ENCODE results near the gene NUSAP1. TPM values are rescaled to one million over a fixed set of nuclear protein-coding genes. Genes with fewer than 3 reads are reported as not detected.
A peak's percentile ranks its signal among the peaks of the same experiment; 100 is the strongest.

NUSAP1 gene
- total and polyA plus RNA-seq, 10 of the 15 experiments (the other 5 are each of a cell fraction or from before 2014, with no cell fraction given) = 158 to 315 (median 229) TPM

GRCh38 chr15:41423979-41424659 lies 91.4 kb downstream of the NUSAP1 start (continued):
- TF ChIP-seq STAT3 (IDR thresholded peaks at IDR 0.05; ENCODE audit: low read depth, low read length) (no peak), YY1 (IDR thresholded peaks at IDR 0.05; ENCODE audit: low read depth, low read length) (no peak), RBBP5 (conservative IDR thresholded peaks at IDR 0.05) (no peak), ASH2L (IDR thresholded peaks at IDR 0.05; ENCODE audit: borderline replicate concordance, low read depth) (no peak), SUPT20H (IDR thresholded peaks at IDR 0.05; ENCODE audit: borderline replicate concordance, control insufficient read depth, low read depth, low read length) (no peak), CUX1 (IDR thresholded peaks at IDR 0.05; ENCODE audit: insufficient replicate concordance, low read depth, low read length) (no peak), BRCA1 (IDR thresholded peaks at IDR 0.05; ENCODE audit: low read depth, low read length) (no peak), SMARCA5 (IDR thresholded peaks at IDR 0.05) (0 out of 2 replicates have a peak, but pooled peaks have one; percentile 39), RAD21 (IDR thresholded peaks at IDR 0.05; ENCODE audit: insufficient read depth, low read depth, low read length) (no peak), GATAD2B (conservative IDR thresholded peaks at IDR 0.05; ENCODE audit: low read depth) (no peak), ZBED1 (IDR thresholded peaks at IDR 0.05; ENCODE audit: borderline replicate concordance) (no peak), CEBPZ (IDR thresholded peaks at IDR 0.05; ENCODE audit: low read depth, low read length) (no peak), MEF2A (IDR thresholded peaks at IDR 0.05; ENCODE audit: insufficient read depth, low read depth, low read length) (no peak), FOXK2 (IDR thresholded peaks at IDR 0.05) (no peak), IKZF2 (IDR thresholded peaks at IDR 0.05) (peak in 1 of 2 experiments; percentile 34; a peak in 1 of 4 replicates), KLF5 (IDR thresholded peaks at IDR 0.05; ENCODE audit: partially characterized antibody) (no peak), ZNF217 (IDR thresholded peaks at IDR 0.05) (0 out of 2 replicates have a peak, but pooled peaks have one; percentile 15), EED (IDR thresholded peaks at IDR 0.05; ENCODE audit: low read depth) (no peak), ZNF274 (IDR thresholded peaks at IDR 0.05; ENCODE audit: insufficient read depth, insufficient read length) (no peak), NBN (IDR thresholded peaks at IDR 0.05) (peak; percentile 40; the same call in 1 of the 2 replicates), SRF (IDR thresholded peaks at IDR 0.05; ENCODE audit: low read depth in 2 of 2, low read length in 2 of 2) (no peak), HCFC1 (IDR thresholded peaks at IDR 0.05; ENCODE audit: low read length) (no peak), MYC (IDR thresholded peaks at IDR 0.05; ENCODE audit: insufficient read depth, insufficient read length, insufficient replicate concordance, low read length, severe bottlenecking) (no peak)

Measured in GM12878 (cell line).